Spinal cord (tissue), 10 donors: ENCODE measurements around the gene NPAS3. TPM values are rescaled to one million over a fixed set of nuclear protein-coding genes. Genes with fewer than 3 reads are reported as not detected.
A peak's percentile ranks its signal among the peaks of the same experiment; 100 is the strongest.

Experiments
- DNase-seq, 6 donors: peaks; one replicate each; pipeline versions ENCODE4 v3.0.0 to v3.0.0-alpha.2; 2013 to 2015; ENCODE audit warnings: low spot score in 6 of 6, low read depth in 4 of 6
- H3K27ac ChIP-seq: one replicate; pipeline ENCODE4 v1.5.1; 2013; ENCODE audit warnings: low read depth, low read length, control low read depth
- H3K27me3 ChIP-seq: one replicate; pipeline ENCODE4 v1.6.1; 2013; ENCODE audit warnings: low read length; ENCODE audit not compliant: control insufficient read depth, insufficient read depth
- H3K36me3 ChIP-seq: one replicate; pipeline ENCODE4 v1.6.1; 2013; ENCODE audit warnings: low read length; ENCODE audit not compliant: control insufficient read depth, insufficient read depth
- H3K4me1 ChIP-seq: one replicate; pipeline ENCODE4 v1.6.1; 2013; ENCODE audit warnings: low read length; ENCODE audit not compliant: control insufficient read depth, insufficient read depth
- H3K4me3 ChIP-seq: one replicate; pipeline ENCODE4 v1.5.1; 2013; ENCODE audit warnings: low read depth, low read length, control low read depth
- H3K9me3 ChIP-seq: one replicate; pipeline ENCODE4 v1.6.1; 2013; ENCODE audit warnings: low read length; ENCODE audit not compliant: control insufficient read depth, insufficient read depth
- WGBS: methylation state at CpG from one replicate; pipeline ENCODE4 v1.1.5; 2013; ENCODE audit warnings: missing lambda C conversion rate; ENCODE audit not compliant: insufficient coverage; 5-methylcytosine and 5-hydroxymethylcytosine counted together
- polyA plus RNA-seq, 2 donors: library from polyadenylated mRNA; unstranded; fragments of 120-200 nt; gene quantifications; one replicate each; pipeline ENCODE4 v1.2.1, GENCODE V29; 2013; ENCODE audit not compliant: insufficient read length in 2 of 2
- total RNA-seq, 2 donors: library from RNA; depleted of rRNA in 1 of 2; stranded (reverse); fragments of 120-200 nt in 1 of 2; fragments of >200 nt in 1 of 2; gene quantifications; one replicate each; pipeline versions ENCODE4 v1.2.3 to v1.2.4, GENCODE V29; 2013 to 2014
- donor health status: healthy.

The NPAS3 gene
- total and polyA plus RNA-seq, 4 donors: 23.2 to 77.3 (median 50.8) TPM

DNA sequence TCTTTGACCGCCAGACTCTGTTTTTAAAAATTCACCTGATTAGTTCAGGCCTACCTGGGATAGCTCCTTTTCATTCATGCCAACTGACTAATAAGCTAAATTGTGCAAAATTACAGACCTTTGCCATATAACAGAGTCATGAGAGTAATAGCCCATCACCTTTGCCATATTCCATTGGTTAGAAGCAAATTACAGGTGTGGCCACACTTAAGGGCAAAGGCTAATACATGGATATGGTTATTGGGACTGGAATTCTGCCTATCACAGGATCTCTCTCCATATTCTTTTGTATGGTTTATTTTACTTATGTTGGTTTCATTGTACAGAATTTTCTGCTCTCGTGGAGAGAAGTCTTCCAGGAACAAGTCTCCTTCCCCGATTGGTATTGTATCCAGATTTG is 897.0 kb downstream of the NPAS3 start:
- no peaks in the 10 kb centered on the region for H3K27me3 ChIP-seq
- peaks cover 6% of the 10 kb centered on the region for H3K4me1 ChIP-seq
- no peak overlapping the region for H3K4me3 ChIP-seq
- 100% methylated on average over 1 of the region's 3 CpGs for whole genome bisulfite sequencing
- H3K27ac ChIP-seq: no peak overlapping the region
- no peak for DNase-seq
- H3K9me3 ChIP-seq: no peaks in the 10 kb centered on the region
- no peaks in the 10 kb centered on the region for H3K36me3 ChIP-seq

GRCh38 chr14:33836203-33836899 is 897.7 kb downstream of the NPAS3 start:
- no peak overlapping the region for H3K27ac ChIP-seq
- H3K27me3 ChIP-seq: no peaks in the 10 kb centered on the region
- H3K9me3 ChIP-seq: no peaks in the 10 kb centered on the region
- WGBS: 27% methylated on average over 3 of the region's 9 CpGs
- DNase-seq: peak in 4 of 6 donors; percentile 36 to 79 (median 59)
- H3K36me3 ChIP-seq: no peaks in the 10 kb centered on the region
- H3K4me1 ChIP-seq: peaks cover 6% of the 10 kb centered on the region
- no peak overlapping the region for H3K4me3 ChIP-seq

GRCh38 chr14:33836900-33837577 is 898.4 kb downstream of the NPAS3 start:
- no peaks in the 10 kb centered on the region for H3K27me3 ChIP-seq
- no peaks in the 10 kb centered on the region for H3K9me3 ChIP-seq
- H3K27ac ChIP-seq: no peak overlapping the region
- no peaks in the 10 kb centered on the region for H3K36me3 ChIP-seq
- no peak for DNase-seq
- no peak overlapping the region for H3K4me3 ChIP-seq
- WGBS: 50% methylated on average over 7 of the region's 10 CpGs
- H3K4me1 ChIP-seq: peaks cover 6% of the 10 kb centered on the region

- 81% methylated on average over 3 of the region's 4 CpGs for WGBS
Measured at GRCh38 chr14:33837943-33838683, 899.4 kb downstream of the NPAS3 start.

GRCh38 chr14:33839193-33840076 is 900.8 kb downstream of the NPAS3 start:
- no peaks in the 10 kb centered on the region for H3K27me3 ChIP-seq
- peaks cover 6% of the 10 kb centered on the region for H3K4me1 ChIP-seq
- peak in 3 of 6 donors; percentile 23 to 80 (median 77) for DNase-seq
- H3K27ac ChIP-seq: no peak overlapping the region
- H3K36me3 ChIP-seq: no peaks in the 10 kb centered on the region
- H3K9me3 ChIP-seq: no peaks in the 10 kb centered on the region
- H3K4me3 ChIP-seq: no peak overlapping the region
- WGBS: 92% methylated on average over 7 of the region's 16 CpGs

More at GRCh38 chr14:33837943-33838683, 899.4 kb downstream of the NPAS3 start:
- peak in 1 of 6 donors; percentile 15 for DNase-seq
- H3K27me3 ChIP-seq: no peaks in the 10 kb centered on the region
- H3K4me1 ChIP-seq: peaks cover 6% of the 10 kb centered on the region
- H3K4me3 ChIP-seq: no peak overlapping the region
- no peaks in the 10 kb centered on the region for H3K9me3 ChIP-seq
- H3K27ac ChIP-seq: no peak overlapping the region
- H3K36me3 ChIP-seq: no peaks in the 10 kb centered on the region

DNA sequence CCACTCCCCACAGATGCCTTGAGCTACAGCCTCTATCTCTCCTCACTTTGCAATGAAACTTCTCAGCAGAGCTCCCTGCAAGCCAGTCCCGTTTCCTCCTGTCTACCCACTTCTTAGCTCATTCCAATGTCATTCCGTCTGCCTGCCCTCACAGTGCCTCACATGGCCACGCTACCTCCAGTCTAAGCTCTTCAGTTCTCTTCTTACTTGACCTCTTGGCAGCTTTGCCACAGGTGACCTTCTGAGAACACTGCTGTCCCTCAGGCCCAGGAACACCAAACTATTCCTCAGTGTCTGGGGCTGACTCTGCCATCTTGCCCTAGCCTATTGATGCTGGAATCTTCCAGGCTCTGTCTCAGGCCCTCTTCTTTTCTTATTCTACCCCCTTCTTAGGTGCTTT is 902.1 kb downstream of the NPAS3 start:
- no peak for DNase-seq
- Histone ChIP-seq H3K4me1 (peaks cover 6% of the 10 kb centered on the region), H3K27me3 (no peaks in the 10 kb centered on the region), H3K27ac (no peak overlapping the region), H3K4me3 (no peak overlapping the region), H3K9me3 (no peaks in the 10 kb centered on the region), H3K36me3 (no peaks in the 10 kb centered on the region)
- WGBS: 93% methylated on average over 3 of the region's 3 CpGs

DNA sequence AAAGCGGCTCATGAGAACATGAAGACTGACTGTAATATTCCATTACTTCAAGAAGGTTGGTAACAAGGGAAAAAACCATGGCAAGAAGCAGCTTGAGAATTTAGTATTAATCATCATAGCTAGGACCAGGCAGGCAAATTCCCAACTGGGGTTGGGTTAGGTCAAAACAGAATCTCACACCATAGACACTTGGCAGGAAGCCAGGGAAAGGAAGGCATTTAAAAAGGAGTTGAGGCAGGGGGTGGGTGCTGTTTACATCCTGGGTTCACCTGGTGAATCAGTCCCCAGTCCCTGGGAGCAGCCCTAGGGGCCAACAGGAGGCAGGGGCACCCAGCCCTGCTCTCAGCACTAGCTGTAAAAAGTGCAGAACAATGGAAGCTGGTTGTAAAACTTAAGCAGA is 903.6 kb downstream of the NPAS3 start:
- Histone ChIP-seq H3K27ac (no peak overlapping the region), H3K36me3 (no peaks in the 10 kb centered on the region), H3K4me1 (no peaks in the 10 kb centered on the region), H3K9me3 (no peaks in the 10 kb centered on the region), H3K27me3 (no peaks in the 10 kb centered on the region), H3K4me3 (no peak overlapping the region)
- no CpG with 5 or more reads among the region's 1 CpG for WGBS
- DNase-seq: no peak

DNA sequence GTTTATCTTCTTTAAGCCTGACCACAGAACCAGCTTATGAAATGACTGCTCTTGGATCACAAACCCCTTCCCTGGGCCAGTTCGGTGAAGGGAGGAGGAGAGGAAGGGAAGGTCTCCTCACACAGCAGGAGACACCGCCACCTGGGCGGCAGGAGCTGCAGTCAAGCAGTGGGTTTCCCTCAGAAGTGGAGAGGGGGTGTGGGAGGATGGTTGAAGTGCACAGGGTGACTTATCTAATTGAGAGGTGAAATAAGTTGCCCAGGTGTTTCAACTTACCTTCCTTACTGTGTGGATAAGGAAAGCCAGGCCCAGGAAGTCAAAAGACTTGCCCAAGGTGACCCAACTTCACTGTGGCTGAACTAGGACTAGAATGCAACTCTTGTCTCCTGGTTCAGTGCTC is 905.4 kb downstream of the NPAS3 start:
- H3K9me3 ChIP-seq: no peaks in the 10 kb centered on the region
- H3K36me3 ChIP-seq: no peaks in the 10 kb centered on the region
- no peaks in the 10 kb centered on the region for H3K27me3 ChIP-seq
- DNase-seq: no peak
- H3K4me1 ChIP-seq: peaks cover 2% of the 10 kb centered on the region
- no peak overlapping the region for H3K4me3 ChIP-seq
- WGBS: 76% methylated on average over 3 of the region's 3 CpGs
- H3K27ac ChIP-seq: no peak overlapping the region
